Panc1 (cell line): ENCODE data around the gene SORBS1. TPM values are rescaled to one million over a fixed set of nuclear protein-coding genes. Genes with fewer than 3 reads are reported as not detected.

ENCODE experiments used
- ATAC-seq: fragments of 200-7000 bp; cut with Tn5 transposase; 2 replicates; pipeline ENCODE4 v1.9.1; 2020; ENCODE audit warnings: mild to moderate bottlenecking, moderate library complexity
- BruUV-seq: library from RNA; stranded (reverse); fragments of 400-500 nt; replicated peaks from 2 replicates; lab custom pipeline; 2021; lab: Mats Ljungman, UMichigan
- CTCF ChIA-PET: fragments of 300-600 bp; sonication (Branson Sonifier 250); formaldehyde crosslinking; loops from one replicate; lab custom pipeline; 2022; ENCODE audit warnings: antibody characterized with exemption; lab: Charles Lee
- POLR2A ChIA-PET: fragments of 300-600 bp; sonication (Branson Sonifier 250); formaldehyde crosslinking; loops from one replicate; lab custom pipeline; 2022; ENCODE audit warnings: antibody characterized with exemption; lab: Charles Lee
- DNase-seq: peaks from one replicate; pipeline ENCODE4 v3.0.0-alpha.2; 2010; ENCODE audit warnings: low read depth, low spot score
- H3K27ac ChIP-seq: 2 replicates; pipeline ENCODE4 v1.5.1; 2011; ENCODE audit warnings: mild to moderate bottlenecking, low read length, inconsistent platforms
- H3K27me3 ChIP-seq: fragments of 200-500 bp; sonication (Bioruptor generic); 2 replicates; pipeline ENCODE4 v1.6.0; 2014; ENCODE audit warnings: low read length, inconsistent platforms; ENCODE audit not compliant: control insufficient read depth, insufficient read depth
- H3K36me3 ChIP-seq: fragments of 200-500 bp; sonication (Bioruptor generic); 2 replicates; pipeline ENCODE4 v1.5.1; 2014; ENCODE audit warnings: inconsistent platforms, mild to moderate bottlenecking, low read length, moderate library complexity; ENCODE audit not compliant: control insufficient read depth, insufficient read depth
- H3K4me1 ChIP-seq: 2 replicates; pipeline ENCODE4 v1.5.1; 2011; ENCODE audit warnings: inconsistent platforms, mild to moderate bottlenecking, low read length, moderate library complexity; ENCODE audit not compliant: control insufficient read depth, insufficient read depth
- H3K4me3 ChIP-seq, 2 experiments: 2 replicates each; pipeline ENCODE4 v1.5.1; 2011 to 2012; ENCODE audit warnings: low read depth in 2 of 2, low read length in 2 of 2, mild to moderate bottlenecking in 2 of 2, inconsistent platforms in 1 of 2, moderate library complexity in 1 of 2
- H3K9me3 ChIP-seq: fragments of 200-500 bp; sonication (Bioruptor generic); 2 replicates; pipeline ENCODE4 v1.5.1; 2014; ENCODE audit warnings: low read depth, mild to moderate bottlenecking, inconsistent platforms, low read length, moderate library complexity; ENCODE audit not compliant: control insufficient read depth, insufficient read depth
- POLR2AphosphoS5 ChIP-seq: IDR thresholded peaks from 2 replicates; pipeline ENCODE4 v1.6.1; 2012; ENCODE audit warnings: mild to moderate bottlenecking, low read depth, low read length, moderate library complexity
- SIN3A ChIP-seq: IDR thresholded peaks from 2 replicates; pipeline ENCODE4 v1.6.1; 2012; ENCODE audit warnings: low read depth, mild to moderate bottlenecking, low read length, moderate library complexity, borderline replicate concordance; ENCODE audit not compliant: insufficient read depth
- TCF7L2 ChIP-seq: IDR thresholded peaks from 2 replicates; pipeline ENCODE4 v1.6.1; 2011; ENCODE audit warnings: mild to moderate bottlenecking, low read depth, low read length, inconsistent platforms
- in situ Hi-C: cut with HindIII; loops from 2 replicates; pipeline ENCODE4 v1.10.0; 2016; ENCODE audit warnings: low sequenced_read_pairs, low pct_unique_long_range_greater_than_20kb
- intact Hi-C: fragments of 100-400 bp; cut with micrococcal nuclease; formaldehyde crosslinking; loops from one replicate; pipeline ENCODE4 v1.10.0; 2022; ENCODE audit not compliant: unreplicated experiment
- total RNA-seq: library from RNA; stranded (reverse); gene quantifications from one replicate; pipeline ENCODE4 v1.2.1, GENCODE V29; 2021; ENCODE audit not compliant: unreplicated experiment
- TF ChIP-seq, protein P1 (sequence below), 2 experiments: IDR thresholded peaks; 2 replicates each; pipeline ENCODE4 v1.6.1; 2011 to 2012; ENCODE audit warnings: low read depth in 2 of 2, control low read depth in 1 of 2, low read length in 1 of 2, mild to moderate bottlenecking in 1 of 2, moderate library complexity in 1 of 2; ENCODE audit not compliant: insufficient read depth in 1 of 2
- TF ChIP-seq, protein P2 (sequence below): fragments of 450-650 bp; IDR thresholded peaks from 2 replicates; pipeline ENCODE4 v1.5.1; 2017; ENCODE audit warnings: mild to moderate bottlenecking

Gene SORBS1
- total RNA-seq, 1 experiment from 2014 or later, result 29.4 TPM

DNA sequence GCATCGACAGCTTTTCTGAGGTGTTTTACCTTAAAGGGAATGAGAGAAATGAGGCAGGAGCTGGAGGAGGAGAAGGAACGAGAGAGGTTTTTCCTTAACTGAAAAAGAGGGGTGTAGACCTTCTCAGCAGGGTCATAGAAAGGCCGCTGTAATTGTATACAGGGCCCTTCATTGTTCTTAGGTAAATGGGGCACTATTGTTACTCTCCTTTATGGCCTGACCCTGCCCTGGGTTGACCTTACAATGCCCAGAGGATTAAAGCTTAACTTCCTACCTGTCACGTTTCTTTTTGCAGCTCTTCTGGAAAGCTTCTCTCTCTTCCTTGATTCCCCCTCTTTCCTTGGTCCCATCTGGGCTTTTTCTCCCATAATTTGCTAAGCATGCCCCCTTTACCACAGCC lies 256.7 kb downstream of the SORBS1 start:
- intact Hi-C loops (no loop called here), in situ Hi-C loops (no loop called here)
- Histone ChIP-seq H3K4me1 (peaks cover 20% of the 10 kb centered on the region), H3K4me3 (no peak overlapping the region), H3K27ac (0 out of 2 replicates have a peak overlapping the region, but pooled peaks have one; percentile 0), H3K27me3 (no peaks in the 10 kb centered on the region), H3K36me3 (no peaks in the 10 kb centered on the region), H3K9me3 (no peaks in the 10 kb centered on the region)
- ChIA-PET POLR2A (no interaction called here), CTCF (interaction anchor here (0.6 kb wide), 1 partner anchor 389 kb away, joined by 3 read pairs; the partner anchor contains the start of gene TCTN3)
- TF ChIP-seq, protein P1, sequence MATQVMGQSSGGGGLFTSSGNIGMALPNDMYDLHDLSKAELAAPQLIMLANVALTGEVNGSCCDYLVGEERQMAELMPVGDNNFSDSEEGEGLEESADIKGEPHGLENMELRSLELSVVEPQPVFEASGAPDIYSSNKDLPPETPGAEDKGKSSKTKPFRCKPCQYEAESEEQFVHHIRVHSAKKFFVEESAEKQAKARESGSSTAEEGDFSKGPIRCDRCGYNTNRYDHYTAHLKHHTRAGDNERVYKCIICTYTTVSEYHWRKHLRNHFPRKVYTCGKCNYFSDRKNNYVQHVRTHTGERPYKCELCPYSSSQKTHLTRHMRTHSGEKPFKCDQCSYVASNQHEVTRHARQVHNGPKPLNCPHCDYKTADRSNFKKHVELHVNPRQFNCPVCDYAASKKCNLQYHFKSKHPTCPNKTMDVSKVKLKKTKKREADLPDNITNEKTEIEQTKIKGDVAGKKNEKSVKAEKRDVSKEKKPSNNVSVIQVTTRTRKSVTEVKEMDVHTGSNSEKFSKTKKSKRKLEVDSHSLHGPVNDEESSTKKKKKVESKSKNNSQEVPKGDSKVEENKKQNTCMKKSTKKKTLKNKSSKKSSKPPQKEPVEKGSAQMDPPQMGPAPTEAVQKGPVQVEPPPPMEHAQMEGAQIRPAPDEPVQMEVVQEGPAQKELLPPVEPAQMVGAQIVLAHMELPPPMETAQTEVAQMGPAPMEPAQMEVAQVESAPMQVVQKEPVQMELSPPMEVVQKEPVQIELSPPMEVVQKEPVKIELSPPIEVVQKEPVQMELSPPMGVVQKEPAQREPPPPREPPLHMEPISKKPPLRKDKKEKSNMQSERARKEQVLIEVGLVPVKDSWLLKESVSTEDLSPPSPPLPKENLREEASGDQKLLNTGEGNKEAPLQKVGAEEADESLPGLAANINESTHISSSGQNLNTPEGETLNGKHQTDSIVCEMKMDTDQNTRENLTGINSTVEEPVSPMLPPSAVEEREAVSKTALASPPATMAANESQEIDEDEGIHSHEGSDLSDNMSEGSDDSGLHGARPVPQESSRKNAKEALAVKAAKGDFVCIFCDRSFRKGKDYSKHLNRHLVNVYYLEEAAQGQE (IDR thresholded peaks at IDR 0.05; ENCODE audit: insufficient read depth in 1 of 2, low read depth in 2 of 2, low read length in 1 of 2), result no peak
- TF ChIP-seq SIN3A, result no peak
- TF ChIP-seq TCF7L2, result no peak
- TF ChIP-seq, protein P2, sequence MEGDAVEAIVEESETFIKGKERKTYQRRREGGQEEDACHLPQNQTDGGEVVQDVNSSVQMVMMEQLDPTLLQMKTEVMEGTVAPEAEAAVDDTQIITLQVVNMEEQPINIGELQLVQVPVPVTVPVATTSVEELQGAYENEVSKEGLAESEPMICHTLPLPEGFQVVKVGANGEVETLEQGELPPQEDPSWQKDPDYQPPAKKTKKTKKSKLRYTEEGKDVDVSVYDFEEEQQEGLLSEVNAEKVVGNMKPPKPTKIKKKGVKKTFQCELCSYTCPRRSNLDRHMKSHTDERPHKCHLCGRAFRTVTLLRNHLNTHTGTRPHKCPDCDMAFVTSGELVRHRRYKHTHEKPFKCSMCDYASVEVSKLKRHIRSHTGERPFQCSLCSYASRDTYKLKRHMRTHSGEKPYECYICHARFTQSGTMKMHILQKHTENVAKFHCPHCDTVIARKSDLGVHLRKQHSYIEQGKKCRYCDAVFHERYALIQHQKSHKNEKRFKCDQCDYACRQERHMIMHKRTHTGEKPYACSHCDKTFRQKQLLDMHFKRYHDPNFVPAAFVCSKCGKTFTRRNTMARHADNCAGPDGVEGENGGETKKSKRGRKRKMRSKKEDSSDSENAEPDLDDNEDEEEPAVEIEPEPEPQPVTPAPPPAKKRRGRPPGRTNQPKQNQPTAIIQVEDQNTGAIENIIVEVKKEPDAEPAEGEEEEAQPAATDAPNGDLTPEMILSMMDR, result no peak
- TF ChIP-seq POLR2AphosphoS5, result no peak
- ATAC-seq, result no peak
- DNase-seq, result no peak
- BruUV-seq, result no TSS peak

DNA sequence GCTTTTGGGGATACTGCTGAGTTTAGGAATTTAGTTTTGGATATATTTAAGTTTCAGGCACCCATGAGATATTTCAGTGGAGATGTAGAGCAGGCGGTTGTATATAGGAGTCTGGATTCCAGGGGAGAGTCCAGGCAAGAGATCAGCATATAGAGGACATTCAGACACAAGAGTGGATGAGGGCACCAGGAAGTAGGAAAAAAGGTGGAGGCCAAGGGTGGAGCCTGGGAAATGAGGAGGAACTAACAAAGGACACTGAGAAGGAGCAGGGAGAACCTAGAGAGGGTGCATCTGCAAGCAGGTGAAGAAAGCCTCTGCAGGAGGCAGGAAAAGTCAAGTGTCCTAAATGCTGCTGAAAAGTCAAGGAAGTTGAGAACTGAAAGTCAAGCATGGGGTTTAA lies 257.2 kb downstream of the SORBS1 start:
- no TSS peak for BruUV-seq
- Histone ChIP-seq H3K4me3 (no peak overlapping the region), H3K27ac (0 out of 2 replicates have a peak overlapping the region, but pooled peaks have one; percentile 0), H3K4me1 (peaks cover 15% of the 10 kb centered on the region), H3K9me3 (no peaks in the 10 kb centered on the region), H3K27me3 (no peaks in the 10 kb centered on the region), H3K36me3 (no peaks in the 10 kb centered on the region)
- DNase-seq (no peak), ATAC-seq (no peak)
- CTCF ChIA-PET, result no interaction called here
- intact Hi-C loops, result no loop called here
- in situ Hi-C loops, result no loop called here
- POLR2A ChIA-PET, result no interaction called here
- TF ChIP-seq, protein P1 (IDR thresholded peaks at IDR 0.05; ENCODE audit: insufficient read depth in 1 of 2, low read depth in 2 of 2, low read length in 1 of 2), result no peak
